GM12891 (cell line): ENCODE results near the gene NLRC3.

ENCODE experiments used
- DNase-seq: peaks from one replicate; pipeline ENCODE4 v3.0.0; 2011; ENCODE audit warnings: low spot score; ENCODE audit not compliant: insufficient read length
- FAIRE-seq: peaks from 2 replicates; lab custom pipeline; 2011; peaks lifted over from hg19 to GRCh38; lab: Jason Lieb, UNC
- PAX5 ChIP-seq: IDR thresholded peaks from 2 replicates; pipeline ENCODE4 v1.6.1; 2011; ENCODE audit warnings: low read length, moderate library complexity, mild to moderate bottlenecking; ENCODE audit not compliant: insufficient read depth, severe bottlenecking
- POLR2A ChIP-seq: IDR thresholded peaks from 2 replicates; pipeline ENCODE4 v1.6.1; 2011; ENCODE audit warnings: low read depth, low read length, control low read depth
- POLR2AphosphoS5 ChIP-seq: IDR thresholded peaks from 2 replicates; pipeline ENCODE4 v1.6.1; 2011; ENCODE audit warnings: low read depth, low read length, control low read depth
- POU2F2 ChIP-seq: IDR thresholded peaks from 2 replicates; pipeline ENCODE4 v1.6.1; 2011; ENCODE audit warnings: low read depth, mild to moderate bottlenecking, control low read depth, low read length, moderate library complexity
- SPI1 ChIP-seq: IDR thresholded peaks from 2 replicates; pipeline ENCODE4 v1.6.1; 2011; ENCODE audit warnings: low read depth, low read length, control low read depth
- TAF1 ChIP-seq: IDR thresholded peaks from 2 replicates; pipeline ENCODE4 v1.6.1; 2011; ENCODE audit warnings: low read depth, low read length, control low read depth

The NLRC3 gene

GRCh38 chr16:3554351-3554928 lies 22.8 kb downstream of the NLRC3 start:
- no peak for DNase-seq
- TF ChIP-seq PAX5 (no peak), POLR2AphosphoS5 (no peak)
- FAIRE-seq, result peak; percentile 26

DNA sequence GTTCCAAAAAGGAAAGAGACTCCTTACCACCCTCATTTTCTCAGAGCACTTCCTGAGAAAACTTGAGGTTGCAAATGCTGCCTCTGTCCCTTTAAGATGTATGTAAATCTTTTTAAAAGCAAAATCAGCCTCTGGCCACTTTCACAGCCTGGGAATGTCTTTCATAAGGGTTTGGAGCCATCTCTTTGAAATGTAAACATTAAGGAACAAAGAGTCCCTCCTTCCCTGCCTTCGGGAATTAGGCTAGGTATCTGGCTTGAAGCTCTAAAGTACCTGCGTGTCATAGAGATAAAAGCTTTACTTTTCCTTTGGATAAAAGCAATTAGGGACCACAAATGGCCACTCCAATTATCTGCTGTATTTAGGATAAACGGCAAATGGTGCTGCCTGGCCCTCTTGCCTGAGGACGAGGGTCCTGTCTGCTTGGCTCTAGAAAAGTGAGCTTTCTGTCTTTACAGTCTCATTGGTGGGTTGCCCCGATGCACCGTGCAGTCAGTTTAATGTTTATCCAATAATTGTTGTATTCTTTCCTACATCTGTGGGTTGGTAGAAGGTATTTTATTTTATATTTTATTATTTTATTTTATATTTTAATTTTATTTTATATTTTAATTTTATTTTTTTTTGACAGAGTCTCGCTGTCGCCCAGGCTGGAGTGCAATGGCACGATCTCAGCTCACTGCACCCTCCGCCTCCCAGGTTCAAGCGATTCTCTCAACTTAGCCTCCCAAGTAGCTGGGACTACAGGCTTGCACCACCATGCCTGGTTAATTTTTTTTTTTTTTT lies 23.9 kb downstream of the NLRC3 start:
- no peak for DNase-seq
- TF ChIP-seq POLR2AphosphoS5, result no peak
- no peak for TF ChIP-seq POU2F2
- no peak for TF ChIP-seq POLR2A
- no peak for TF ChIP-seq SPI1
- TF ChIP-seq PAX5, result no peak
- no peak for TF ChIP-seq TAF1
- FAIRE-seq, result no peak

DNA sequence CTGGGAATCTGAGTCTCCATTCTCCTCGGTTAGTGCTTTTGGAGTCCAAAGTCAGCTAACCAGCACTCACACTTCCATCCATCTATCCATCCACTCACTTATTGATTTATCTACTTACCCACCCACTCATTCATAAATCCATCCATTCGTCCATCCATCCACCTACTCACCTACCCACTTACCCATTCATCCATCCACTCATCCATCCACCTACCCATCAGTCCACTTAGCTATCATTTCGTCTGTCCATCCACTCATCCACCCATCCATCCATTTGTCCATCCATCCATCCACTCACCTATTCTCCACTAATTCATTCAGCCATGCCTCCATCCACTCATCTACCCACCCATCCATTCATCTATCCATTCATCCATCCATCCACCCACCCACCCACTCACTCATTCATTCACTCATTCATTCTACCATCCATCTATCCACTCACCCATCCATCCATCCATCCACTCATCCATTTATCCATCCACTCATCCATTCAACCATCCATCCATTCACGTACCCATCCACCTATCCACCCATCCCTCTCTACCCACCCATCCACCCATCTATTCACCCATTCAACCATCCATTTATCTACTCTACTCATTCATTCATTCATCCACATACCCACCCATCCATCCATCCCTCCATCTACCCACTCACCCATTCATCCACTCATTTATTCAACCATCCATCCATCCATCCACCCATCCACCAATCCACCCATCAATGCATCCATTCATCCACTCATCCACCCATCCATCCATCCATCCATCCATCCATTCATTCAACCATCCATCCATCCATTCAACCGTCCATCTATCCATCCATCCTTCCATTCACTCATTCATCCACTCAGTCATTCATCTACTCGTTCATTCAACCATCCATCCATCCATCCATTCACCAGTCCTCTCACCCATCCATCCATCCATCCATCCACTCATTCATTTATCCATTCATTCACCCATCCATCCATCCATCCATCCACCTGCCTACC lies 26.1 kb downstream of the NLRC3 start:
- FAIRE-seq (no peak), DNase-seq (no peak)
- no peak for TF ChIP-seq POU2F2
- no peak for TF ChIP-seq POLR2A
- TF ChIP-seq POLR2AphosphoS5, result no peak
- TF ChIP-seq TAF1, result no peak
- no peak for TF ChIP-seq SPI1
- TF ChIP-seq PAX5, result no peak

DNA sequence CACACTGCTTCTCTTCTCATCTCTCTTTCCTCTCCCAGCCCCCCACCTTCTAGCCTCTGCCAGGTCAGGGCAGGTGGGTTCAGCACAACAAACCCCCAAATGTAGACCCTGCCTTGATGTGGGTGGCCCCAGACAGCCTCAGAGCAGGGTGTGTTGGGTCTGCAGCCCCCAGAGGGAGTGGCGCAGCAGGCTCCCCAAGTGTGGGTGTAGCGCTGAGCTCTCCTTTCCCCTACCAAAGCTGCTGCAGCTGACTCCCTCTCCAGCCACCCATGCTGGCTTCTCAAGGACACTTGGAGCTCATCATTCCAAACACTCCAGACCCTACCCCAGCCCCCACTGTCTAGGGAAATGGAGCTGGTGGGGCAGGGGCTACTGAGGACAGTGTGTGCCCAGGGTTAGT lies 27.3 kb downstream of the NLRC3 start:
- TF ChIP-seq POLR2A (no peak), TAF1 (no peak), POU2F2 (no peak)
- DNase-seq, result no peak
- FAIRE-seq, result no peak

- DNase-seq (no peak), FAIRE-seq (no peak)
- TF ChIP-seq PAX5, result no peak
- TF ChIP-seq TAF1, result no peak
- no peak for TF ChIP-seq POLR2A
- TF ChIP-seq SPI1, result no peak
- TF ChIP-seq POLR2AphosphoS5, result no peak
- no peak for TF ChIP-seq POU2F2
These were observed 28.3 kb downstream of the NLRC3 start for GRCh38 chr16:3548859-3549258.

GRCh38 chr16:3548445-3548844 lies 28.8 kb downstream of the NLRC3 start:
- TF ChIP-seq POLR2A, result no peak
- no peak for TF ChIP-seq TAF1
- TF ChIP-seq SPI1, result no peak
- TF ChIP-seq PAX5, result no peak
- TF ChIP-seq POU2F2, result no peak
- no peak for TF ChIP-seq POLR2AphosphoS5
- peak; percentile 64 for FAIRE-seq
- no peak for DNase-seq

GRCh38 chr16:3546986-3547682 lies 30.1 kb downstream of the NLRC3 start:
- TF ChIP-seq PAX5 (no peak), SPI1 (0 out of 2 replicates have a peak, but pooled peaks have one; percentile 19), POLR2AphosphoS5 (no peak)
- DNase-seq (no peak), FAIRE-seq (peak; percentile 72)

DNA sequence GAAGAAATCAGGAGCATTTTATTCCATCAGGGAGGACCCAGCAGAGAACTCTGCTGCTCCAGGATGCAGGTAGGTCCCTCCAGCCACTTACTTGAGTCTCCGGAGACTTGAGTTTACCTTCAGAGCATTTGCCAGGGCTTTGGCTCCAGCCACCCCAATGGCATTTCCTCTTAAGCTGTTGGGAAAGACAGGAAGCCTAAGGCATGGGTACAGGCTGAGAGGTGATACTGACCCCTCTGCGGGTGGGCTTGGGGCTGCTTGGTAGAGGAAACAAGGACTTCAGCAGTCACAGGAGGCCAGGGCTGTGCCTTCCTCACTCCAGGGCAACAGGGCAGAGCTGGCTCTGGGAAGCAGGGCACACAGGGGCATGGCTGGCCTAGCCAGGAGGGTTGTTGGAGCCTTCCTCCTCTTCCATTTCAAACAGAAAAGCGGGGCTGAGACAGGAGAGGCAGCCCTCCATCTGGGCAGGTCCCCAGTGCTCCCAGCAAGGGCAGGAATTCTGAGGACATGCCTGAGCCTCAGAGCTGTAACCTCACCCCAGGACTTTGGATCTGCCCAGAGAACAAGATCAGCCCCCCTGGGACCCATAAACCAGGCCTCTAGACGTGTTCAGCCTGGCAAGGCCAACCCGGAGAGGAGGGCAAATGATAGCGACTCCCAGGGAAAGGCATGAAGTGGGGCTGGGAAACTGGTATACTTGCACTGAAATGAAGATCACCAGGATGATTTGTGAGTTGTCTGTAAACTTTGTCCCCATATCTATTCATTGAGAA lies 34.4 kb downstream of the NLRC3 start:
- no peak for TF ChIP-seq SPI1
- no peak for TF ChIP-seq POU2F2
- TF ChIP-seq POLR2AphosphoS5, result no peak
- TF ChIP-seq TAF1, result no peak
- no peak for TF ChIP-seq PAX5
- TF ChIP-seq POLR2A, result no peak
- DNase-seq (no peak), FAIRE-seq (no peak)
